GM18909 (cell line): ENCODE measurements around the gene MYH7.

Experiments used
- ATAC-seq: cut with Tn5 transposase; IDR thresholded peaks from one replicate; pipeline ENCODE4 v1.9.1; 2021; ENCODE audit warnings: mild to moderate bottlenecking; ENCODE audit not compliant: unreplicated experiment, poor library complexity

Gene MYH7

GRCh38 chr14:23449314-23449713, 13.9 kb upstream of the MYH7 start:
- ATAC-seq = no peak

- no peak for ATAC-seq
These were observed 12.2 kb upstream of the MYH7 start for GRCh38 chr14:23447361-23448350.

DNA sequence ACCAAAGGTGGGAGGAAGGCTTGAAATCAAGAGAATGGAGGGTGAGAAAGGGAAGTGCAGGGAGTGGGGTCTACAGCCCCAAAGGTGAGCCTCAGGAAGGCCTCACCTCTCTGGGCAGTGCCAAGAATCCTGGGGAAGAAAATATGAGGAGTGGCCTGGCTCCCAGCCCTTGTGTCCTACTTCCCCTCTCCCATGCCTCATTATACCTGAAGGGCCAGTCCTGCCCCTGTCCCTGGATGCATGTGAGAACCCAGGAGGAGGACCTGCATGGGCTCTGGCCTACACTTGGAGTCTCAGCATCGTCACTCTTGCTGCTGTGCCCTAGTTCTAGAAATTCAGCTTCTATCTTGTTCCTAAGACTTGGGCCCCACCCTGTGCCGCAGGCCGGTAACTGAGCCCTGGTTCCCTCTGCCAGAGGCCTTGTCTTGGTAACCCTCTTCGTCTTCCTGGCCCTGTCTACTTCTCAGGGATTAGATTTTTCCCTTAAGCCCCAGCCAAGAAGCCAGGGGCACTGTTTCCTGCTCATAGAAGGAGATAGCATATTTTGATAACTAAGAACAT, 10.9 kb upstream of the MYH7 start:
- ATAC-seq = no peak

GRCh38 chr14:23445773-23446172, 10.3 kb upstream of the MYH7 start:
- ATAC-seq = no peak

DNA sequence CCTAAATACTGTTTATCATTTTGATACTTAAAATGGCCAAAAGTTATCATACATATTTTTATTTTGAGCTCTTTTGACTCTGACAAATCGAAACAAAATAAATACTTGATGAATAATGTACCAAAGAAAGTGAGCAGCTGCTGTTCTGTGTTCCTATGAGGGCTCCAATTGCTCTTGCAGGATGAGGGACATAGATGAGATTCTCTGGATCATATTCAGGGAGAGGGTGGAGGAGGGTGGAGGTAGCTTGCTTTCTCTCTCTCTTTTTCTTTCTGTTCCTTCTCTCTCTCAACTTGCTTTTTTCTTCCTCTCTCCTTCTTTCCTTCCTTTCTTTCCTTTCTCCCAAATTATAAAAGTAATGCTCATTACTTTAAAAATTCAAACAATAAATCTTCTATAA, 8.9 kb upstream of the MYH7 start:
- no peak for ATAC-seq

GRCh38 chr14:23443881-23444280, 8.4 kb upstream of the MYH7 start:
- ATAC-seq = no peak

DNA sequence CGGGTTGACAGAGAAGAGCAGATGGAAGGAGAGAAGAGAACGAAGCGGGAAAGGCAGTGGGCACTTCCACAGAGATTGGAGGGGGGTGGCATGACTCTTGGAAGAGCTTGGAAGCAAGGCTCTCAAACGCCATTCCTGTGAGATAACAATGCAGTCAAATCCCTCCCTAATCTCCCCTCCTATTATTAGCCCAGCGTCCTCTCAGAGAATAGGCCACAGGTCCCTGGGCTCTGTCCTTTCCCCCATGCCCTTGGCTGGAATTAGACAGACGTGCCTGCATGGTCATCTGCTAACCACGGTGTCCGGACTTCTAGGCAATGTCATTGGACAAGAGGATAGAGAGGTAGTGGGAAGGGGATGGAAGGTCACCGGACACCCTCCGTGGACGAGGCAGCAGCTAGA, 8.0 kb upstream of the MYH7 start:
- no peak for ATAC-seq

- ATAC-seq = no peak
These were observed 7.4 kb upstream of the MYH7 start for GRCh38 chr14:23442721-23443356.

- ATAC-seq = no peak
These were observed 5.6 kb upstream of the MYH7 start for GRCh38 chr14:23441076-23441475.

DNA sequence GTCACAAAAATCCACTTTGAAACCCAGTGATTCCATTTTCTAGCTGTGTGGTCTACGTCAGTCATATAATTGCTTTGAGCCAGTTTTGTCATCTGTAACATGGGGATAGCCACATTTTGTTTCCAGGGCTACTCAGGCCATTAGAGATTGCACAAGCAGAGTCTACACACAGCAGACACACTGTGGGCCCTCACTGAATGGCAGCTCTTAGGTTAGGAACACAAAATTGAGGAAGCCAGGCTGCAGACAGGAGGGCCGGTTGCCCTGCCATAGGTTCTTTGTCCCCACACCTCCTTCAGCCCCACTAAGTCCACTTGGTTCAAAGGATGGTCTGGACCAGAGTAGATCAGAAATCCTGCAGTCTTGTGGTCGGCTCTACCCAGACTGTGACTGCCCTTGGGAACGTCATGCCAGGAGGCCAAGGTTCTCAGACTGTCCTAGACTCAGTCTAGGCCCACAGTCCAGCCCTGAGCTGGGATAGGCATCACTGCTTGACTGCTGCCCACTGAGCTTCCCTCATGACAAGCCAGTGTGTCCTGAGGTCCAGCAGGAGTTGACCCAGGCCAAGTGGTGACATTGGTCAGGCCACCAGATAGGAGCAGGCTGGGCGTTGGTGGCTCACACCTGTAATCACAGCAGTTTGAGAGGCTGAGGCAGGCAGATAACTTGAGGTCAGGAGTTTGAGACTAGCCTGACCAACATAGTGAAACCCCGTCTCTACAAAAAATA, 3.8 kb upstream of the MYH7 start:
- no peak for ATAC-seq

DNA sequence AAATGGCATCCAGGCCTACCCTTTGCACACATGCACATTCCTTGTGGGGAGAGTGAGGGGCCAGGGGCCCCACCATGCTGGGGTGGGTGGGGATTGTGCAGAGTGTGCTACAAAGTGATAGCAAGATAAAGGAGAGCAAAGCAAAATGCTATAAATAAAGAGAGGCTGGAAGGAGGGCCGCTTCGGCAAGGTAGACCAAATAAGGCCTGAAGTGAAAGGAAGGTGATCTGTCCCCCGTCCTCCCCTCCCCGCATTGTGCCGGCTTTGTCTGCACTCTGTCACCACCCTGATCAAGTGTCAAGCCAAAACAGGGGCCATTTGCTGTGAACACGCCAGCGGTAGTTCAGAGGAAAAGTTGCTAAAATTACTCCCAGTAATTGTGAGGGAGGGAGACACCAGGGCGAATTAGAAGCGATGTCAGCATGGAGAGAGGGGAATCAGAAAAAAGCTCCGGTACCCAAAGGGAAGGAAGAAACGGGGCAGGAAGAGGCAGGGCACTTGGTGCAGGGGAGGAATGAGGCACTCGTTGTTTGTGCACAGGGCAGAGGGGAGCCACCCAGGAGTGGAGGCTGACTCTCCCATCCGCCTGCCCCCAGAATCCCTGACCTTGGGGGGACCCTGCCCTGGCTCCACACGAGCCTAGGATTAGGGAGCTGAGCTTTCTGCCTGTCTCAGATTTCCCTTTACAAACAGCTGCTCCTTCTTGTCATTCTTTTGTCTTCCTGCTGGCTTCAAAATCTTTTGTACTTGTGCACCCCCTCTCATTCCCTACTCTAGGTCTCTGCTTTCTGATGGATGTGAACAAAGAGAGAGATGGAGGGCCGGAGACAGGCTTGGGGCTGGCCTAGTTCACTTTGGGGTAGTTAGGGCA, 2.9 kb upstream of the MYH7 start:
- ATAC-seq = no peak

GRCh38 chr14:23437133-23438100, 2.0 kb upstream of the MYH7 start:
- ATAC-seq = no peak

DNA sequence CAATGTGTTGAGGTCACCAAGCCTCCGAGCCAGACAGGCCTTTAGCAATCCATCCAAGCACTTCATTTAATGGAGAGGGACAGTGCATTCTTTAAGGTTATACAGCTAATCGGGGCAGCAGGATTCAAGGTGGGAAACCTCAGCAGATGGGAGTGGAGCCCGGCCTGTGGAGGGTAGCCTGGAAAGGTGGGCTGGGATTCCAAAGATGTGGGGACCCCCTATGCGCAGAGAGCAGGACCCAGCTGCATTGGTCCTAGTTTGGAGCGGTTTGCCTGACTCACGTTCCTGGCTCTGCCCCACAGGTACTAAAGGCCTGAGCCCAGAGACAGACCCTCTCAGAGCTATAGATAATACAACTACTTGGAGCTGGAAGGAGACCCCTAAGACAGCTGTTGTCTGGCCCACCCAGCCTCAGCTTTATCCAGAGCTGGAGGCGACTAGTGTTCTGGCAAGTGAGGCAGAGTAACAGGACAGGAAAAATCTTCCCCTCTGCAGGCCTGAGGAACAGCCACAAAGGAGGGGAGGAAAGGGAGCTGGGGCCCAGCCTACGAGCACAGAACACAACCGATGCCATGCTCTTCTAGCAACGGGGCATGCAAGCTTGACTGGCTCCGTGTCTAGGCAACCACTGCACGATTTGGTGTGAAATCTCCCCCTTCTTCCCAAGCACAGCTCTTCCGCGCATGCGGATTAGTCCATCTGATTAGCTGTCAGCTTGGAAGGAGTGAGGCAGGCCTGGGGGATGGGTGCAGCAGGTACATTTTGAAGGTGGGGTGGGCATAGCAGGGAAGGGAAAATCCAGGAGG, 1.1 kb upstream of the MYH7 start:
- ATAC-seq = no peak

DNA sequence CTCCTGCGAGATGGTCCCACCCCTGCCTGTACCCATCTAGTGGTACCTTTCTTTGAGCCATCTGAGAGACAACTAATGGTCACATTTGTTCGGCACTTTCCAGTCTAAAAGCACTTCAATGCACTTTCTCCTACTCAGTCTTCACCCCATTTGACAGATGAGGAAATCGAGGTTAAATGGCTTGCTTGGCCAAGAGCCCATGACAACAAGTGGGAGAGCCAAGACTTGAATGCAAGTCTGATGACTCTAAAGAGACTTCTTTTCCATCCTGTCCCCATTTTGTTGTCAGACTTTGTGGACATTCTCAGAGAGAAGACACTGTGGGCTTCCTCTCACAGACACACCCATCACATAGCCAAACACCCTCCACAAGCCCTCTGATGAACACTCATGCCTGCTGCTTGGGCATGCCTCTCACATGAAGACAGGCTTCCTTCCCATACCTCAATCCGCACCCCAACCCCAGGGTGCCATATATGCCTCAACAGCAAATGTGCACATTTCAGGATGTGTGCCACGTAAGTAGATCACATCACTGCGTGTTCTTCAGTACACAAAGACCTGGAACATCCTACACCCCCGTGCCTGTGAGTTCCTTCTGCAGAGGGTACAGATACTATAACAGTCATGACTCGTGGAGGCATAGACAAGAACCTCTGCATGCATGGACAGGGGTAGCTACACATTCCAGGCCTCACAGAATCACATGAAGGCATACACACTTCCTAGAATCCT, 805 bp downstream of the MYH7 start:
- no peak for ATAC-seq

GRCh38 chr14:23433457-23433856, 2.0 kb downstream of the MYH7 start:
- no peak for ATAC-seq

- ATAC-seq = no peak
These were observed 2.5 kb downstream of the MYH7 start for GRCh38 chr14:23432946-23433345.
